ENCODE data around the gene L3MBTL4.

L3MBTL4 gene

DNA sequence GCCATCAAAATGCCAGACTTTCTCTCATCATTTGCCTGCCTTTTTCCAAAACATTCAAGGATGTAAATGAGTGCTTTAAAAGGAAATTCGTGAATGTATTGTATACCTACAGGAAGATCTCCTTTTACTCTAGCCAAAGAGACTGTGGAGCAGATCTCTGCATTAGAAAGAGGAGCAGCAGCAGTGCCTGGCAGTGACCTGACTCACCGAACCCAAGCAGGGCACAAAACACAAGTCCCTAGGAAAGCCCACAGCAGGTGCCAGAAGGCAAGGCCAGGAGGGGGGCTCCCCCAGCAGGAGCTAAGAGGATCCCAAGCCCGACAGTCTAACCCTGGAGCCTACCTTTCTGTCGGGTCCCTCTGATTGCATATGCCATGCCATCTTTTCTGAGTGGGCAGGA is 47.9 kb downstream of the L3MBTL4 start:
- TF ChIP-seq, protein P1, sequence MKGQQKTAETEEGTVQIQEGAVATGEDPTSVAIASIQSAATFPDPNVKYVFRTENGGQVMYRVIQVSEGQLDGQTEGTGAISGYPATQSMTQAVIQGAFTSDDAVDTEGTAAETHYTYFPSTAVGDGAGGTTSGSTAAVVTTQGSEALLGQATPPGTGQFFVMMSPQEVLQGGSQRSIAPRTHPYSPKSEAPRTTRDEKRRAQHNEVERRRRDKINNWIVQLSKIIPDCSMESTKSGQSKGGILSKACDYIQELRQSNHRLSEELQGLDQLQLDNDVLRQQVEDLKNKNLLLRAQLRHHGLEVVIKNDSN (IDR thresholded peaks at IDR 0.05) = no peak
- no peak for TF ChIP-seq EGR1 (IDR thresholded peaks at IDR 0.05)
- no peak for TF ChIP-seq CEBPB (IDR thresholded peaks at IDR 0.05)
- no peak for TF ChIP-seq CREB1 (IDR thresholded peaks at IDR 0.05; ENCODE audit: low read depth)
- no peak for TF ChIP-seq RAD21 (IDR thresholded peaks at IDR 0.05; ENCODE audit: low read depth)
- no peak for TF ChIP-seq TAF1 (IDR thresholded peaks at IDR 0.05; ENCODE audit: low read depth)
- TF ChIP-seq, protein P2, sequence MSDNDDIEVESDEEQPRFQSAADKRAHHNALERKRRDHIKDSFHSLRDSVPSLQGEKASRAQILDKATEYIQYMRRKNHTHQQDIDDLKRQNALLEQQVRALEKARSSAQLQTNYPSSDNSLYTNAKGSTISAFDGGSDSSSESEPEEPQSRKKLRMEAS (IDR thresholded peaks at IDR 0.05) = no peak
- no peak for TF ChIP-seq FOXM1 (IDR thresholded peaks at IDR 0.05; ENCODE audit: borderline replicate concordance, low read depth)

DNA sequence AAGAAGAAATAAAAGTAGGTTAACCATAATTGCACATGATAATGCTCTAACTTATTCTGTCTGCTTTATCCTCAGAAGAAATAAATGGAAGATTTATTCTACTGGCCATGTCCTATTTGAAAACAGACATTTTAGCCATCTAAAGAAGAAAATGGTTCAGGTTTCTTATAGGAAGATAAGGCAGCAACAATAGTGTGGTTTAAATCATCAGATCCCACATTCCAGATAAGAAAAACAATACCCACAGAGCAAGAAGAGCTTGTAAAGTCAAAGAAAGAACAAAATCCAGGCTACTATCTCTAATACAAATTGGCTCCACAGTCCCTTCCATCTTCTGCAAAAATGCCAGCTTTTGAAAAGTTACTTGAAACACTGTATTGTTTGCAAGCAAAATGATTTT is 49.3 kb downstream of the L3MBTL4 start:
- no peak for TF ChIP-seq CREB1 (IDR thresholded peaks at IDR 0.05; ENCODE audit: low read depth)

DNA sequence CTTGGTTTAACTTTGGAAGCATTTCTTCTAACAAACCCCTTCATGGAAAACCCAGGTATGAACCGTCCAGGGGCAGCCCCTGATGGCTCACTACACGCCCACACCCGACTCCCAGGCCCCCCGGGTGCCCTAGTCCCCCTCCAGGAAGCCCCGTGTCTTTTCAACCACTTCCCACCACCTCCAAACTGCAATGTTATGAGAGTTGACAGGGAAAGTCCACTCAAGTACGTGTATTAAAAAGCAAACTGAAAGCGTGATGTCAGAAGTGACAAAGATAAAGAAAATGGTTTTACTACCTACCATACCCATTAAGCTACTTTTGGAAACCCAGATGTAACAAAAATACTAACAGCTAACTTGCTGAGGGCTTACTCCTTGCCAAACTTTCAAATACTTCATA is 51.5 kb downstream of the L3MBTL4 start:
- TF ChIP-seq ZBTB7A (IDR thresholded peaks at IDR 0.05; ENCODE audit: low read depth) = no peak
- TF ChIP-seq, protein P1 (IDR thresholded peaks at IDR 0.05) = no peak
- TF ChIP-seq, protein P3, sequence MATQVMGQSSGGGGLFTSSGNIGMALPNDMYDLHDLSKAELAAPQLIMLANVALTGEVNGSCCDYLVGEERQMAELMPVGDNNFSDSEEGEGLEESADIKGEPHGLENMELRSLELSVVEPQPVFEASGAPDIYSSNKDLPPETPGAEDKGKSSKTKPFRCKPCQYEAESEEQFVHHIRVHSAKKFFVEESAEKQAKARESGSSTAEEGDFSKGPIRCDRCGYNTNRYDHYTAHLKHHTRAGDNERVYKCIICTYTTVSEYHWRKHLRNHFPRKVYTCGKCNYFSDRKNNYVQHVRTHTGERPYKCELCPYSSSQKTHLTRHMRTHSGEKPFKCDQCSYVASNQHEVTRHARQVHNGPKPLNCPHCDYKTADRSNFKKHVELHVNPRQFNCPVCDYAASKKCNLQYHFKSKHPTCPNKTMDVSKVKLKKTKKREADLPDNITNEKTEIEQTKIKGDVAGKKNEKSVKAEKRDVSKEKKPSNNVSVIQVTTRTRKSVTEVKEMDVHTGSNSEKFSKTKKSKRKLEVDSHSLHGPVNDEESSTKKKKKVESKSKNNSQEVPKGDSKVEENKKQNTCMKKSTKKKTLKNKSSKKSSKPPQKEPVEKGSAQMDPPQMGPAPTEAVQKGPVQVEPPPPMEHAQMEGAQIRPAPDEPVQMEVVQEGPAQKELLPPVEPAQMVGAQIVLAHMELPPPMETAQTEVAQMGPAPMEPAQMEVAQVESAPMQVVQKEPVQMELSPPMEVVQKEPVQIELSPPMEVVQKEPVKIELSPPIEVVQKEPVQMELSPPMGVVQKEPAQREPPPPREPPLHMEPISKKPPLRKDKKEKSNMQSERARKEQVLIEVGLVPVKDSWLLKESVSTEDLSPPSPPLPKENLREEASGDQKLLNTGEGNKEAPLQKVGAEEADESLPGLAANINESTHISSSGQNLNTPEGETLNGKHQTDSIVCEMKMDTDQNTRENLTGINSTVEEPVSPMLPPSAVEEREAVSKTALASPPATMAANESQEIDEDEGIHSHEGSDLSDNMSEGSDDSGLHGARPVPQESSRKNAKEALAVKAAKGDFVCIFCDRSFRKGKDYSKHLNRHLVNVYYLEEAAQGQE (IDR thresholded peaks at IDR 0.05; ENCODE audit: low read depth) = no peak
- no peak for TF ChIP-seq TAF1 (IDR thresholded peaks at IDR 0.05; ENCODE audit: low read depth)

DNA sequence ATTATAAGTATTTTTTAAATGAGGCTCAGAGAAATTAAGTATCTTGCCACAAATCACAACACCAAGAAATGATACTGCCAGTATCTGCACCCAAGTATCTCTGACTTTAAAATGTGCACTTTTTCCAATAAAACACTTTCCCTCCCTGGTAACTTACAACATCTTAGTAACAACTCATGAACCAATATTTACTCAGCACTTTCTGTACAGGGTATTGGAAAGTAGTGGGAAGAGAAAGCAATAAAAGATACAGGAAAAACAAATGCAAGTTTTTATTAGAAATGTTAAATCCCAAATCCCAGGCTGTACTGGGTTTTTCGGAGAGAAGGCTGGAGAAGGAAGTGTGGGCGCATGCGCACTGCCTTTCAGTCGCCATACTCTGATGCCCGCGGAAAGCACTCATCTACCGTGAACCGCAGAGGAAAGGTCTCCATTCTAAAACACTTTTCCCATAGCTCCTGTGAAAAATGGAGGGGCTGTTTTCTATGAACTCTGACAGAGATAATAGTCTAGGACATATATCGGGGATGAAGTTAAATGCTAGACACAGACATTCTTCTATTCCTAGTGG is 52.1 kb downstream of the L3MBTL4 start:
- TF ChIP-seq, protein P1 (IDR thresholded peaks at IDR 0.05) = no peak
- TF ChIP-seq TCF12 (IDR thresholded peaks at IDR 0.05; ENCODE audit: low read depth) (no peak), CREB1 (IDR thresholded peaks at IDR 0.05; ENCODE audit: low read depth) (no peak), EP300 (IDR thresholded peaks at IDR 0.05; ENCODE audit: borderline replicate concordance) (no peak), EGR1 (IDR thresholded peaks at IDR 0.05) (no peak), TAF1 (IDR thresholded peaks at IDR 0.05; ENCODE audit: low read depth) (no peak), TEAD4 (IDR thresholded peaks at IDR 0.05) (no peak), RAD21 (IDR thresholded peaks at IDR 0.05; ENCODE audit: low read depth) (no peak), FOXM1 (IDR thresholded peaks at IDR 0.05; ENCODE audit: borderline replicate concordance, low read depth) (no peak), YY1 (IDR thresholded peaks at IDR 0.05; ENCODE audit: low read depth) (no peak), CEBPB (IDR thresholded peaks at IDR 0.05) (no peak), NFIC (IDR thresholded peaks at IDR 0.05) (no peak), ZBTB7A (IDR thresholded peaks at IDR 0.05; ENCODE audit: low read depth) (no peak)
- TF ChIP-seq, protein P2 (IDR thresholded peaks at IDR 0.05) = no peak
- TF ChIP-seq, protein P3 (IDR thresholded peaks at IDR 0.05; ENCODE audit: low read depth) = no peak

DNA sequence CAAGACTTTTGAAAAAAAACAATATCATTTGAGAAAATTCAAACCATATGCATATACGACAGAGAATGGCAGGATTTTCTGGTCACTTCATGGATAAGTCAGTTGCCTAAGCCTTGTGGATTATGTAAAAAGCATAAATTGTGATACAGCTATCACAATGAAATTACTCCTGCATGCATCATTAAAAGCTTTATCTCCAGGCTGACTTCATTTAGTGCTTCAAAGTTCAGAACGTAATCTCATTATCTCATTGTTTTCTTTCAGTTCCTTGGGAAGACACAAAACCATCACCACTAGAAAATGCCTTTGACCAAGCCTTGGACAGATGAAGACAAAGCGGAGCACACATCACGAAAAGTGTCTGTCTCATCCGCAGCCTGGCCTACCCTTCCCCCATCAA is 57.0 kb downstream of the L3MBTL4 start:
- TF ChIP-seq, protein P2 (IDR thresholded peaks at IDR 0.05) = no peak
- TF ChIP-seq RAD21 (IDR thresholded peaks at IDR 0.05; ENCODE audit: low read depth) = no peak
- TF ChIP-seq YY1 (IDR thresholded peaks at IDR 0.05; ENCODE audit: low read depth) = no peak
- TF ChIP-seq EGR1 (IDR thresholded peaks at IDR 0.05) = no peak
- TF ChIP-seq ZBTB7A (IDR thresholded peaks at IDR 0.05; ENCODE audit: low read depth) = no peak
- no peak for TF ChIP-seq TEAD4 (IDR thresholded peaks at IDR 0.05)
- TF ChIP-seq FOXM1 (IDR thresholded peaks at IDR 0.05; ENCODE audit: borderline replicate concordance, low read depth) = no peak
- TF ChIP-seq CEBPB (IDR thresholded peaks at IDR 0.05) = no peak
- TF ChIP-seq, protein P3 (IDR thresholded peaks at IDR 0.05; ENCODE audit: low read depth) = no peak
- no peak for TF ChIP-seq CREB1 (IDR thresholded peaks at IDR 0.05; ENCODE audit: low read depth)
- TF ChIP-seq, protein P1 (IDR thresholded peaks at IDR 0.05) = no peak
- TF ChIP-seq TCF12 (IDR thresholded peaks at IDR 0.05; ENCODE audit: low read depth) = no peak
- no peak for TF ChIP-seq TAF1 (IDR thresholded peaks at IDR 0.05; ENCODE audit: low read depth)
- TF ChIP-seq EP300 (IDR thresholded peaks at IDR 0.05; ENCODE audit: borderline replicate concordance) = no peak
- no peak for TF ChIP-seq NFIC (IDR thresholded peaks at IDR 0.05)
